GM18517 (cell line): Measurements from ENCODE around the gene EIF5AL1.
"Not testable (repeated sequence)": the region's sequence is repeated elsewhere in the genome, so short reads cannot be mapped to it uniquely, and the experiment has no call there.

ENCODE experiments used
- ATAC-seq: cut with Tn5 transposase; IDR thresholded peaks from one replicate; pipeline ENCODE4 v1.9.1; 2021; ENCODE audit warnings: mild to moderate bottlenecking, moderate library complexity; ENCODE audit not compliant: unreplicated experiment

The EIF5AL1 gene

GRCh38 chr10:79509306-79509933, 2.9 kb upstream of the EIF5AL1 start:
- not testable (repeated sequence) for ATAC-seq

GRCh38 chr10:79509934-79510508, 2.3 kb upstream of the EIF5AL1 start:
- ATAC-seq = not testable (repeated sequence)

GRCh38 chr10:79516532-79517205, 4.3 kb downstream of the EIF5AL1 start:
- not testable (repeated sequence) for ATAC-seq

GRCh38 chr10:79517567-79517966, 5.2 kb downstream of the EIF5AL1 start:
- not testable (repeated sequence) for ATAC-seq

GRCh38 chr10:79521751-79522150, 9.4 kb downstream of the EIF5AL1 start:
- ATAC-seq = not testable (repeated sequence)

- ATAC-seq = not testable (repeated sequence)
These were observed 10.1 kb downstream of the EIF5AL1 start for GRCh38 chr10:79522464-79522863.

- ATAC-seq = not testable (repeated sequence)
These were observed 11.0 kb downstream of the EIF5AL1 start for GRCh38 chr10:79523157-79523853.

GRCh38 chr10:79525049-79525710, 12.8 kb downstream of the EIF5AL1 start:
- peak; percentile 88 for ATAC-seq

GRCh38 chr10:79528261-79528660, 15.9 kb downstream of the EIF5AL1 start:
- ATAC-seq = not testable (repeated sequence)

- ATAC-seq = not testable (repeated sequence)
These were observed 21.0 kb downstream of the EIF5AL1 start for GRCh38 chr10:79533142-79533902.

GRCh38 chr10:79533903-79534175, 21.5 kb downstream of the EIF5AL1 start:
- not testable (repeated sequence) for ATAC-seq

- ATAC-seq = not testable (repeated sequence)
These were observed 26.0 kb downstream of the EIF5AL1 start for GRCh38 chr10:79538311-79538710.

- peak; percentile 92 for ATAC-seq
These were observed 28.6 kb downstream of the EIF5AL1 start for GRCh38 chr10:79540930-79541329.

GRCh38 chr10:79542626-79543025, 30.3 kb downstream of the EIF5AL1 start:
- no peak for ATAC-seq

GRCh38 chr10:79544408-79544807, 32.1 kb downstream of the EIF5AL1 start:
- ATAC-seq = not testable (repeated sequence)

GRCh38 chr10:79544926-79545659, 32.8 kb downstream of the EIF5AL1 start:
- not testable (repeated sequence) for ATAC-seq

- not testable (repeated sequence) for ATAC-seq
These were observed 34.8 kb downstream of the EIF5AL1 start for GRCh38 chr10:79547128-79547527.

- ATAC-seq = no peak
These were observed 35.6 kb downstream of the EIF5AL1 start for GRCh38 chr10:79547973-79548372.

- no peak for ATAC-seq
These were observed 39.8 kb downstream of the EIF5AL1 start for GRCh38 chr10:79552143-79552542.
